Endodermal cell (in vitro differentiated cells): ENCODE measurements around the gene CDC16. TPM values are rescaled to one million over a fixed set of nuclear protein-coding genes. Genes with fewer than 3 reads are reported as not detected.

Experiments
- DNase-seq: peaks from one replicate; pipeline ENCODE4 v3.0.0-alpha.2; 2017
- H3K27ac ChIP-seq: 2 replicates; pipeline ENCODE4 v1.5.1; 2013; ENCODE audit warnings: mild to moderate bottlenecking, low read depth, low read length, moderate library complexity
- H3K27me3 ChIP-seq: 2 replicates; pipeline ENCODE4 v1.6.1; 2013; ENCODE audit warnings: mild to moderate bottlenecking, low read length, moderate library complexity; ENCODE audit not compliant: insufficient read depth, control insufficient read depth, poor library complexity, severe bottlenecking
- H3K36me3 ChIP-seq: 2 replicates; pipeline ENCODE4 v1.7.0; 2013; ENCODE audit warnings: mild to moderate bottlenecking, low read length, moderate library complexity; ENCODE audit not compliant: control insufficient read depth, insufficient read depth
- H3K4me1 ChIP-seq: one replicate; pipeline ENCODE4 v1.7.0; 2013; ENCODE audit warnings: low read length; ENCODE audit not compliant: control insufficient read depth, insufficient read depth
- H3K4me3 ChIP-seq: 2 replicates; pipeline ENCODE4 v1.5.1; 2013; ENCODE audit warnings: mild to moderate bottlenecking, low read length, moderate library complexity
- H3K9ac ChIP-seq: 2 replicates; pipeline ENCODE4 v1.6.1; 2013; ENCODE audit warnings: mild to moderate bottlenecking, low read length, moderate library complexity; ENCODE audit not compliant: poor library complexity, severe bottlenecking; ENCODE audit errors: extremely low read depth
- H3K9me3 ChIP-seq: 2 replicates; pipeline ENCODE4 v1.6.1; 2013; ENCODE audit warnings: mild to moderate bottlenecking, low read length, moderate library complexity; ENCODE audit not compliant: control insufficient read depth
- H3K27ac Mint-ChIP-seq: 2 replicates; pipeline ENCODE4 v1.8.0; 2020; ENCODE audit warnings: mixed read lengths
- H3K27me3 Mint-ChIP-seq: 2 replicates; pipeline ENCODE4 v1.8.0; 2021; ENCODE audit warnings: mild to moderate bottlenecking, mixed read lengths; ENCODE audit not compliant: insufficient read depth
- H3K36me3 Mint-ChIP-seq: 2 replicates; pipeline ENCODE4 v1.8.0; 2020; ENCODE audit warnings: low read depth, mixed read lengths
- H3K4me1 Mint-ChIP-seq: 2 replicates; pipeline ENCODE4 v1.8.0; 2020; ENCODE audit warnings: mixed read lengths
- H3K4me3 Mint-ChIP-seq: 2 replicates; pipeline ENCODE4 v1.8.0; 2020; ENCODE audit warnings: mild to moderate bottlenecking, moderate library complexity, mixed read lengths
- H3K9me3 Mint-ChIP-seq: 2 replicates; pipeline ENCODE4 v1.8.0; 2020; ENCODE audit warnings: mild to moderate bottlenecking, mixed read lengths
- WGBS, 2 experiments: methylation state at CpG; one replicate each; pipeline versions ENCODE4 v1.1.5 to v1.1.7; 2013; ENCODE audit warnings: missing lambda C conversion rate in 2 of 2, mixed read lengths in 1 of 2; ENCODE audit not compliant: insufficient coverage in 1 of 2, insufficient read length in 1 of 2; 5-methylcytosine and 5-hydroxymethylcytosine counted together
- total RNA-seq, 2 donors: library from RNA; stranded (reverse); fragmentation: NEBNext Ultra II Directional in 1 of 2; extraction: Animal tissue kit (Norgen Biotek cat#: 25700) in 1 of 2; gene quantifications; 2 replicates in 1 of 2; 3 replicates in 1 of 2; pipeline ENCODE4 v1.2.1, GENCODE V29; 2021
- TF ChIP-seq, protein P1 (sequence below): fragments of 200-600 bp; sonication (generic); conservative IDR thresholded peaks from 2 replicates; pipeline ENCODE4 v1.5.0; 2021; ENCODE audit warnings: antibody characterized with exemption, mild to moderate bottlenecking

The CDC16 gene
- total RNA-seq, 2 donors from 2014 or later, result 89.7 to 90.8 TPM

DNA sequence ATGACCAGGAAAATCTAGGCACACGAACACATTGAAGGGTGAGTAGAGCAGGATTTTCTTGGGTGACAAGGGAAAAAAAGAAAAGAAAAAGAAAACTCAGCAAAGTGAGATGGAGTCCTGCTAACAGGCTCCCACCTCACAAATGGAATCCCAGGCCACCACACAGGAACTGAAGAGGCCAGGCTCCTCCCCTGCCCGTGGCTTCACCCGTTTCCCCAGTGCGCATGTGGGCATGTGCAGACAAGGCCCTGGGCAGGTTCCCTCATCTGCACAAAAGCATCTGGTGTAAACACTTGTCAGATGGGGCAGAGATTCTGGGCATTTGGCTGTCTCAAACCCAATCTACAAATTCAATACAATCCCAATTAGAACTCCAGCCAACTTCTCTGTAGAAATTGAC, 31.2 kb upstream of the CDC16 start:
- Histone ChIP-seq H3K4me1 (no peaks in the 10 kb centered on the region), H3K36me3 (no peaks in the 10 kb centered on the region), H3K27me3 (no peaks in the 10 kb centered on the region), H3K9me3 (peaks cover 25% of the 10 kb centered on the region), H3K9ac (no peak overlapping the region), H3K27ac (no peak overlapping the region), H3K4me3 (no peak overlapping the region)
- H3K27me3 Mint-ChIP-seq, result no peaks in the 10 kb centered on the region
- H3K27ac Mint-ChIP-seq, result no peak overlapping the region
- H3K4me3 Mint-ChIP-seq, result no peak overlapping the region
- TF ChIP-seq, protein P1, sequence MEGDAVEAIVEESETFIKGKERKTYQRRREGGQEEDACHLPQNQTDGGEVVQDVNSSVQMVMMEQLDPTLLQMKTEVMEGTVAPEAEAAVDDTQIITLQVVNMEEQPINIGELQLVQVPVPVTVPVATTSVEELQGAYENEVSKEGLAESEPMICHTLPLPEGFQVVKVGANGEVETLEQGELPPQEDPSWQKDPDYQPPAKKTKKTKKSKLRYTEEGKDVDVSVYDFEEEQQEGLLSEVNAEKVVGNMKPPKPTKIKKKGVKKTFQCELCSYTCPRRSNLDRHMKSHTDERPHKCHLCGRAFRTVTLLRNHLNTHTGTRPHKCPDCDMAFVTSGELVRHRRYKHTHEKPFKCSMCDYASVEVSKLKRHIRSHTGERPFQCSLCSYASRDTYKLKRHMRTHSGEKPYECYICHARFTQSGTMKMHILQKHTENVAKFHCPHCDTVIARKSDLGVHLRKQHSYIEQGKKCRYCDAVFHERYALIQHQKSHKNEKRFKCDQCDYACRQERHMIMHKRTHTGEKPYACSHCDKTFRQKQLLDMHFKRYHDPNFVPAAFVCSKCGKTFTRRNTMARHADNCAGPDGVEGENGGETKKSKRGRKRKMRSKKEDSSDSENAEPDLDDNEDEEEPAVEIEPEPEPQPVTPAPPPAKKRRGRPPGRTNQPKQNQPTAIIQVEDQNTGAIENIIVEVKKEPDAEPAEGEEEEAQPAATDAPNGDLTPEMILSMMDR, result no peak
- DNase-seq, result no peak
- no peaks in the 10 kb centered on the region for H3K4me1 Mint-ChIP-seq
- 89 to 90% methylated on average over 2 to 4 of the region's 4 CpGs for WGBS, 2 experiments
- peaks cover 38% of the 10 kb centered on the region for H3K9me3 Mint-ChIP-seq
- no peaks in the 10 kb centered on the region for H3K36me3 Mint-ChIP-seq

DNA sequence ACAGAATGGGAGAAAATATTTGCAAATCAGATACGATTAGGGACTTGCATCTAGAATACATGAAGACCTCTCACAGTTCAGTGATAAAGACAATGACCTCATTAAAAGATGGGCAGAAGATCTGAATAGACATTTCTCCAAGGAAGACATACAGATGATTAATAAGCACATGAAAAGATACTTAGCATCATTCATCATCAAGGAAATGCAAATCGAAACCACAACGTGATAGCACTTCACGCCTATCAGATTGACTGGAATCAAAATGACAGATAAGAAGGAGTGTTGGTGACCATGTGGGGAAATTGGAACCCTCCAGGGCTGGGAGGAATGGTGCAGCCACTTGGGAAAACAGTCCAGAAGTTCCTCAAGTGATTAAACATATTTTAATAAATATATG, 29.8 kb upstream of the CDC16 start:
- Mint-ChIP-seq H3K4me3 (no peak overlapping the region), H3K27ac (no peak overlapping the region), H3K4me1 (no peaks in the 10 kb centered on the region), H3K9me3 (peaks cover 38% of the 10 kb centered on the region), H3K36me3 (no peaks in the 10 kb centered on the region), H3K27me3 (no peaks in the 10 kb centered on the region)
- Histone ChIP-seq H3K4me3 (no peak overlapping the region), H3K27me3 (no peaks in the 10 kb centered on the region), H3K36me3 (no peaks in the 10 kb centered on the region), H3K9ac (no peak overlapping the region), H3K27ac (no peak overlapping the region), H3K9me3 (peaks cover 22% of the 10 kb centered on the region), H3K4me1 (no peaks in the 10 kb centered on the region)
- 96 to 97% methylated on average over 3 to 4 of the region's 4 CpGs for WGBS, 2 experiments
- no peak for DNase-seq
- TF ChIP-seq, protein P1, result no peak

GRCh38 chr13:114208134-114208533, 26.6 kb upstream of the CDC16 start:
- Histone ChIP-seq H3K9me3 (peaks cover 22% of the 10 kb centered on the region), H3K4me1 (no peaks in the 10 kb centered on the region), H3K4me3 (no peak overlapping the region), H3K27me3 (no peaks in the 10 kb centered on the region), H3K36me3 (no peaks in the 10 kb centered on the region), H3K27ac (no peak overlapping the region), H3K9ac (no peak overlapping the region)
- no peak for DNase-seq
- no peak overlapping the region for H3K27ac Mint-ChIP-seq
- WGBS, 2 experiments, result 94 to 98% methylated on average over 5 to 6 of the region's 6 CpGs
- no peak overlapping the region for H3K4me3 Mint-ChIP-seq
- H3K4me1 Mint-ChIP-seq, result peaks cover 3% of the 10 kb centered on the region
- TF ChIP-seq, protein P1, result no peak
- no peaks in the 10 kb centered on the region for H3K36me3 Mint-ChIP-seq
- H3K9me3 Mint-ChIP-seq, result peaks cover 27% of the 10 kb centered on the region
- no peaks in the 10 kb centered on the region for H3K27me3 Mint-ChIP-seq
